Measurements from ENCODE around the gene LGALS14.

Gene LGALS14

DNA sequence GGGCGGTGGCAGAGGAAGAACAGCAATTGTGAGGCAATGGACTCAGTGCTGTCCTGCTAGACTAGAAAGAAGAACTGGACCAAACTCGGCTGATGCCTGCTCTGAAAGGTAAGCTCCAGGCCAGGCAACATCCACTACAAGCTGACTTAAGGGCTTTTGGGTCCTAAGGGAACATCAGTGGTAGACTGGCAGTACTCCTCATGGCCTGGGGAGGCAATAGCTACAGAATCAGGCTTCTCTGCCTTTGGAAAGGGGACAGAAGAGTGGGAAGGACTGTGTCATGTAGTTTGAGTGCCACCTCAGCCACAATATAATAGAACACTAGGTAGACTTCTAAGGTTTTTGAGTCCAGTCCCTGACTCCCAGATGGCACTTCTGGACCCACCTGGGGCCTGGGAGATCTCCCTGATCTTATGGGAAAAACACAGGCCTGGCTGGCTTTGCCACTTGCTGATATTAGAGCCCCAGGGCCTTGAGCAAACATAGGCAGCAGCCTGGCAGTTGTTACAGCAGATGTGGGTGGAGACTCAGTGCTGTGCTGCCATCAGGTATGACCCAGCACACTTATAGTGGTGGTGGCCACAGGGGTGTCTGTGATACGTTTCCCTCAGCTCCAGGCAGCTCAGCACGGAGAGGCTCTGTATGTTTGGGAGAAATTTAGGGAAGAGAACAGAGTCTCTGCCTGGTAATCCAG is 42.7 kb downstream of the LGALS14 start:
- peaks cover under 1% of the 10 kb centered on the region for H3K4me1 ChIP-seq (ENCODE audit: low read depth, poor library complexity, severe bottlenecking)
- no peak overlapping the region for H3K4me3 ChIP-seq (IDR thresholded peaks at IDR 0.05; ENCODE audit: insufficient read depth, low read depth, low read length)
- H3K79me2 ChIP-seq (ENCODE audit: insufficient read depth, low read depth): no peaks in the 10 kb centered on the region
- H3K9ac ChIP-seq: no peak overlapping the region
- H3K4me2 ChIP-seq: no peak overlapping the region
- H3K27ac ChIP-seq: no peak overlapping the region
- no peak overlapping the region for H2AFZ ChIP-seq (ENCODE audit: low read depth)
- TF ChIP-seq, protein P1, sequence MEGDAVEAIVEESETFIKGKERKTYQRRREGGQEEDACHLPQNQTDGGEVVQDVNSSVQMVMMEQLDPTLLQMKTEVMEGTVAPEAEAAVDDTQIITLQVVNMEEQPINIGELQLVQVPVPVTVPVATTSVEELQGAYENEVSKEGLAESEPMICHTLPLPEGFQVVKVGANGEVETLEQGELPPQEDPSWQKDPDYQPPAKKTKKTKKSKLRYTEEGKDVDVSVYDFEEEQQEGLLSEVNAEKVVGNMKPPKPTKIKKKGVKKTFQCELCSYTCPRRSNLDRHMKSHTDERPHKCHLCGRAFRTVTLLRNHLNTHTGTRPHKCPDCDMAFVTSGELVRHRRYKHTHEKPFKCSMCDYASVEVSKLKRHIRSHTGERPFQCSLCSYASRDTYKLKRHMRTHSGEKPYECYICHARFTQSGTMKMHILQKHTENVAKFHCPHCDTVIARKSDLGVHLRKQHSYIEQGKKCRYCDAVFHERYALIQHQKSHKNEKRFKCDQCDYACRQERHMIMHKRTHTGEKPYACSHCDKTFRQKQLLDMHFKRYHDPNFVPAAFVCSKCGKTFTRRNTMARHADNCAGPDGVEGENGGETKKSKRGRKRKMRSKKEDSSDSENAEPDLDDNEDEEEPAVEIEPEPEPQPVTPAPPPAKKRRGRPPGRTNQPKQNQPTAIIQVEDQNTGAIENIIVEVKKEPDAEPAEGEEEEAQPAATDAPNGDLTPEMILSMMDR (conservative IDR thresholded peaks at IDR 0.05; ENCODE audit: low read depth, low read length): no peak
- H3K27me3 ChIP-seq (ENCODE audit: insufficient read depth, low read depth): no peaks in the 10 kb centered on the region
- H3K36me3 ChIP-seq (ENCODE audit: insufficient read depth): no peaks in the 10 kb centered on the region
- no peaks in the 10 kb centered on the region for H4K20me1 ChIP-seq (ENCODE audit: insufficient read depth)

DNA sequence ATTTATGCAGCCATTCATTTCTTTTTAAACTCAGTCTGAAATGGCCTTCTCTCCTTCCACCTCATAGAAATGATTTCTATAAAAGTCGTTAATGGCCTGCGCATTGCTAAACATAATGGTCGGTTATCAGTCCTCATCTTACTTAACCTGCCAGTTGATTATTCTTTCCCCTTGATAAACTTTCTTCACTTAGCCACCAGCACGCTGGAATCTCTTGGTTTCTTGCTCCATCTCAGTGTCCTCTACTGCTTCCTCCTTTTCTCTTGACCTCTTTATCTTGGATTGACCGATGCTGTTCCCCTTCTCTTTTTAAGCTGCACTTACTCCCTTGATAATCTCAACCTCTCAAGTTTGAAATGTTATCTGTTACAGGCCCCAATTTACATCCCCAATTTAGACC is 45.7 kb downstream of the LGALS14 start:
- H3K4me3 ChIP-seq (IDR thresholded peaks at IDR 0.05; ENCODE audit: insufficient read depth, low read depth, low read length): no peak overlapping the region
- no peaks in the 10 kb centered on the region for H3K27me3 ChIP-seq (ENCODE audit: insufficient read depth, low read depth)
- no peaks in the 10 kb centered on the region for H4K20me1 ChIP-seq (ENCODE audit: insufficient read depth)
- H2AFZ ChIP-seq (ENCODE audit: low read depth): no peak overlapping the region
- no peaks in the 10 kb centered on the region for H3K36me3 ChIP-seq (ENCODE audit: insufficient read depth)
- no peak overlapping the region for H3K9ac ChIP-seq
- TF ChIP-seq, protein P1 (conservative IDR thresholded peaks at IDR 0.05; ENCODE audit: low read depth, low read length): no peak
- no peaks in the 10 kb centered on the region for H3K79me2 ChIP-seq (ENCODE audit: insufficient read depth, low read depth)
- no peak overlapping the region for H3K4me2 ChIP-seq
- no peak overlapping the region for H3K27ac ChIP-seq
- H3K4me1 ChIP-seq (ENCODE audit: low read depth, poor library complexity, severe bottlenecking): peaks cover 5% of the 10 kb centered on the region

DNA sequence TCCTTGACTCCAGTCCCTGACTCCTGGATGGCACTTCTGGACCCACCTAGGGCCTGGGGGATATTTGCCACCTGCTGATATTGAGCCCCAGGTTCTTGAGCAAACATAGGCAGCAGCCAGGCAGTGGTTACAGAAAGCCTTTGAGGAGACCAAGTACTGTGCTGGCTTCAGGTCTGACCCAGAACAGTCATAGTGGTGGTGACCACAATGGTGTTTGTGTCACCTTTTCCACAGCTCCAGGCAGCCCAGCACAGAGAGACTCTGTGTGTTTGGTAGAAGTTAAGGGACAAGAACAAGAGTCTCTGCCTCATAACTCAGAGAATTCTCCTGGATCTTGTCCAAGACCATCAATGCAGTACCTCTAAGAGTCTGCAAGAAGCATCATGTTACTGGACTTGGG is 48.1 kb downstream of the LGALS14 start:
- Histone ChIP-seq H2AFZ (ENCODE audit: low read depth) (no peak overlapping the region), H3K27me3 (ENCODE audit: insufficient read depth, low read depth) (no peaks in the 10 kb centered on the region), H3K4me1 (ENCODE audit: low read depth, poor library complexity, severe bottlenecking) (peaks cover 16% of the 10 kb centered on the region), H3K4me3 (IDR thresholded peaks at IDR 0.05; ENCODE audit: insufficient read depth, low read depth, low read length) (no peak overlapping the region), H3K36me3 (ENCODE audit: insufficient read depth) (no peaks in the 10 kb centered on the region), H4K20me1 (ENCODE audit: insufficient read depth) (no peaks in the 10 kb centered on the region), H3K9ac (no peak overlapping the region), H3K4me2 (no peak overlapping the region), H3K27ac (no peak overlapping the region), H3K79me2 (ENCODE audit: insufficient read depth, low read depth) (no peaks in the 10 kb centered on the region)
- TF ChIP-seq, protein P1 (conservative IDR thresholded peaks at IDR 0.05; ENCODE audit: low read depth, low read length): no peak

DNA sequence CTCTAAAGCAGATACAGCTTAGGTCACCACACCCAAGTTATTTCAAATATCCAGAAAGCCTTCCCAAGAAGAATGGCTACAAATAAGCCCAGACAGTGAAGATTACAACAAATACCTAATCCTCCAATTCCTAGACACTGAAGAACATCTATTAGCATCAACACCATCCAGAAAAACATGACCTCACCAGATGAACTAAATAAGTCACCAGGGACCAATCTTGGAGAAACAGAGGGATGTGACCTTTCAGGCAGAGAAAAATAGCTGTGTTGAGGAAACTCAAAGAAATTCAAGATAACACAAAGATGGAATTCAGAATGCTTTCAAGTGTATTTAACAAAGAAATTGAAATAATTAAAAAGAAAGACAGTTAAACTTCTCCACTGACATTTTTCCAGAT is 48.5 kb downstream of the LGALS14 start:
- TF ChIP-seq, protein P1 (conservative IDR thresholded peaks at IDR 0.05; ENCODE audit: low read depth, low read length): no peak
- Histone ChIP-seq H3K4me1 (ENCODE audit: low read depth, poor library complexity, severe bottlenecking) (peaks cover 20% of the 10 kb centered on the region), H3K27me3 (ENCODE audit: insufficient read depth, low read depth) (no peaks in the 10 kb centered on the region), H4K20me1 (ENCODE audit: insufficient read depth) (no peaks in the 10 kb centered on the region), H3K79me2 (ENCODE audit: insufficient read depth, low read depth) (no peaks in the 10 kb centered on the region), H3K4me3 (IDR thresholded peaks at IDR 0.05; ENCODE audit: insufficient read depth, low read depth, low read length) (no peak overlapping the region), H3K4me2 (no peak overlapping the region), H3K9ac (no peak overlapping the region), H2AFZ (ENCODE audit: low read depth) (no peak overlapping the region), H3K36me3 (ENCODE audit: insufficient read depth) (no peaks in the 10 kb centered on the region), H3K27ac (no peak overlapping the region)
